ENCODE data around the gene ABCB11.

DNA sequence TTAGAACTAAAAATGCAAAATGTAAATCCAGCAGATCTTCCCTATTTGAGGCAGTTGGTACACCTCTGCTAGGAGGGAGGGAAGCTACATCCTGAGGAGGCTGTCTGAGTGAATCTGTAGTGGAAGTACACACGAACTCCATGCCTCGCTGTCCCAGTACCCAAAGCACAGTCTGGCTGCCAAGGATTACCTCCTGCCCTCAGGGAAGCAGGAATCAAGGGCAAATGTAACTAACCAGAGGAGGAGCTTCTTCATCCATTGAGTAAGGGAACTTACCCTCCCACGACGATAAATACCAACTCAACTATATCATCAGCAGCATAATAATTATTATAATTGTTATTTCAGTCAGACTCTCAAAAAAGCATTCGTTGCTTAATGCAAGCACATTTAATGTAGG, 40.3 kb upstream of the ABCB11 start:
- TF ChIP-seq KLF10 (CRISPR knock-in tag; IDR thresholded peaks at IDR 0.05) (no peak), CAMTA2 (CRISPR knock-in tag; conservative IDR thresholded peaks at IDR 0.05) (no peak), POLR2A (conservative IDR thresholded peaks at IDR 0.05) (no peak), ZNF354B (CRISPR knock-in tag; IDR thresholded peaks at IDR 0.05) (no peak)
- TF ChIP-seq, protein P1, sequence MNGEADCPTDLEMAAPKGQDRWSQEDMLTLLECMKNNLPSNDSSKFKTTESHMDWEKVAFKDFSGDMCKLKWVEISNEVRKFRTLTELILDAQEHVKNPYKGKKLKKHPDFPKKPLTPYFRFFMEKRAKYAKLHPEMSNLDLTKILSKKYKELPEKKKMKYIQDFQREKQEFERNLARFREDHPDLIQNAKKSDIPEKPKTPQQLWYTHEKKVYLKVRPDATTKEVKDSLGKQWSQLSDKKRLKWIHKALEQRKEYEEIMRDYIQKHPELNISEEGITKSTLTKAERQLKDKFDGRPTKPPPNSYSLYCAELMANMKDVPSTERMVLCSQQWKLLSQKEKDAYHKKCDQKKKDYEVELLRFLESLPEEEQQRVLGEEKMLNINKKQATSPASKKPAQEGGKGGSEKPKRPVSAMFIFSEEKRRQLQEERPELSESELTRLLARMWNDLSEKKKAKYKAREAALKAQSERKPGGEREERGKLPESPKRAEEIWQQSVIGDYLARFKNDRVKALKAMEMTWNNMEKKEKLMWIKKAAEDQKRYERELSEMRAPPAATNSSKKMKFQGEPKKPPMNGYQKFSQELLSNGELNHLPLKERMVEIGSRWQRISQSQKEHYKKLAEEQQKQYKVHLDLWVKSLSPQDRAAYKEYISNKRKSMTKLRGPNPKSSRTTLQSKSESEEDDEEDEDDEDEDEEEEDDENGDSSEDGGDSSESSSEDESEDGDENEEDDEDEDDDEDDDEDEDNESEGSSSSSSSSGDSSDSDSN (IDR thresholded peaks at IDR 0.05; ENCODE audit: borderline replicate concordance in 1 of 2, low read depth in 2 of 2, low read length in 2 of 2): no peak
